PC-3 (cell line): ENCODE results near the gene ZNRF4.

ENCODE experiments used
- EZH2 ChIP-seq: fragments of 300-600 bp; sonication (generic); IDR thresholded peaks from one replicate; pipeline ENCODE4 v1.6.1; 2017; ENCODE audit warnings: antibody characterized with exemption, mild to moderate bottlenecking, low read length; ENCODE audit not compliant: unreplicated experiment
- TF ChIP-seq, protein P1 (sequence below): fragments of 300-600 bp; sonication (generic); conservative IDR thresholded peaks from 2 replicates; pipeline ENCODE4 v1.5.1; 2017; ENCODE audit warnings: antibody characterized with exemption, low read depth, mild to moderate bottlenecking, low read length

GRCh38 chr19:5439452-5439851, 15.8 kb upstream of the ZNRF4 start:
- TF ChIP-seq, protein P1, sequence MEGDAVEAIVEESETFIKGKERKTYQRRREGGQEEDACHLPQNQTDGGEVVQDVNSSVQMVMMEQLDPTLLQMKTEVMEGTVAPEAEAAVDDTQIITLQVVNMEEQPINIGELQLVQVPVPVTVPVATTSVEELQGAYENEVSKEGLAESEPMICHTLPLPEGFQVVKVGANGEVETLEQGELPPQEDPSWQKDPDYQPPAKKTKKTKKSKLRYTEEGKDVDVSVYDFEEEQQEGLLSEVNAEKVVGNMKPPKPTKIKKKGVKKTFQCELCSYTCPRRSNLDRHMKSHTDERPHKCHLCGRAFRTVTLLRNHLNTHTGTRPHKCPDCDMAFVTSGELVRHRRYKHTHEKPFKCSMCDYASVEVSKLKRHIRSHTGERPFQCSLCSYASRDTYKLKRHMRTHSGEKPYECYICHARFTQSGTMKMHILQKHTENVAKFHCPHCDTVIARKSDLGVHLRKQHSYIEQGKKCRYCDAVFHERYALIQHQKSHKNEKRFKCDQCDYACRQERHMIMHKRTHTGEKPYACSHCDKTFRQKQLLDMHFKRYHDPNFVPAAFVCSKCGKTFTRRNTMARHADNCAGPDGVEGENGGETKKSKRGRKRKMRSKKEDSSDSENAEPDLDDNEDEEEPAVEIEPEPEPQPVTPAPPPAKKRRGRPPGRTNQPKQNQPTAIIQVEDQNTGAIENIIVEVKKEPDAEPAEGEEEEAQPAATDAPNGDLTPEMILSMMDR = no peak
- TF ChIP-seq EZH2 = no peak
